ENCODE measurements around the gene EDDM13.

DNA sequence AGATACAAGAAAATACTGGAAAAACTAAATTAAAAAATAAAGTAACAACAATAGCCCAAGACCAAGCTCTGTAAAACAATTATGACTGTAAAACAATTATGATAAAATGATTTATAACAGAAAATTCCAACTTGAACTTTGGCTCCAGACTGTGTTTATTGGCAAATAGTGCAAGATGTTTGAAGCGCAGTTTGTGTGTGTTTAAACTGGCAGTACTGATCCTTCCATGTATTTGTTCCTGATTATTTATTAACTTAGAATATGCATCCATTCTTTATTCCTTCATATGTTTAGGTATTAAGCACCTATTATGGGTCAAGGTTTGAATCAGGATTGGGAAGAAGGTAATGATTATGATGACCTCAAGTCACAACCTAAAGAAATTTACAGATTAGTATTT is 83.0 kb downstream of the EDDM13 start:
- no peak for TF ChIP-seq SP1 (IDR thresholded peaks at IDR 0.05)
- no peak for TF ChIP-seq FOXA1 (IDR thresholded peaks at IDR 0.05)
- no peak for TF ChIP-seq L3MBTL2 (conservative IDR thresholded peaks at IDR 0.05)
- TF ChIP-seq TARDBP (IDR thresholded peaks at IDR 0.05): no peak
- TF ChIP-seq NFRKB (IDR thresholded peaks at IDR 0.05): no peak
- TF ChIP-seq, protein P1, sequence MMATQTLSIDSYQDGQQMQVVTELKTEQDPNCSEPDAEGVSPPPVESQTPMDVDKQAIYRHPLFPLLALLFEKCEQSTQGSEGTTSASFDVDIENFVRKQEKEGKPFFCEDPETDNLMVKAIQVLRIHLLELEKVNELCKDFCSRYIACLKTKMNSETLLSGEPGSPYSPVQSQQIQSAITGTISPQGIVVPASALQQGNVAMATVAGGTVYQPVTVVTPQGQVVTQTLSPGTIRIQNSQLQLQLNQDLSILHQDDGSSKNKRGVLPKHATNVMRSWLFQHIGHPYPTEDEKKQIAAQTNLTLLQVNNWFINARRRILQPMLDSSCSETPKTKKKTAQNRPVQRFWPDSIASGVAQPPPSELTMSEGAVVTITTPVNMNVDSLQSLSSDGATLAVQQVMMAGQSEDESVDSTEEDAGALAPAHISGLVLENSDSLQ (IDR thresholded peaks at IDR 0.05): no peak
- no peak for TF ChIP-seq CTBP1 (IDR thresholded peaks at IDR 0.05; ENCODE audit: borderline replicate concordance)
- no peak for TF ChIP-seq FOXK2 (IDR thresholded peaks at IDR 0.05)
- TF ChIP-seq BHLHE40 (IDR thresholded peaks at IDR 0.05; ENCODE audit: borderline replicate concordance): no peak
- no peak for TF ChIP-seq FOXM1 (IDR thresholded peaks at IDR 0.05; ENCODE audit: borderline replicate concordance)

Data from HEK293T (cell line).